ENCODE results near the gene ABHD12. TPM values are rescaled to one million over a fixed set of nuclear protein-coding genes. Genes with fewer than 3 reads are reported as not detected.
A peak's percentile ranks its signal among the peaks of the same experiment; 100 is the strongest.

The ABHD12 gene
- total and polyA plus RNA-seq, 2 donors (not counting 3 experiments of a cell fraction or from before 2014, with no cell fraction given): 19.2 to 36.0 TPM

GRCh38 chr20:25389401-25389857 is 1.2 kb downstream of the ABHD12 start:
- H3K9me1 ChIP-seq (replicated peaks; ENCODE audit: control insufficient read depth, extremely low read depth, insufficient read depth, low read length): no peaks in the 10 kb centered on the region
- ChIA-PET CTCF (no interaction called here), POLR2A (no interaction called here)
- peaks cover 25% of the 10 kb centered on the region for H3K79me2 ChIP-seq (ENCODE audit: control insufficient read depth, insufficient read depth, low read length)
- intact Hi-C loops (cut with micrococcal nuclease): no loop called here
- H2AFZ ChIP-seq (ENCODE audit: low read depth, low read length): peak overlapping the region; percentile 80
- BruUV-seq (replicated peaks): TSS peak; percentile 18
- peak overlapping the region; percentile 72 for H3K27ac ChIP-seq (ENCODE audit: insufficient read depth, low read depth, low read length)
- dilution Hi-C loops (cut with MboI; ENCODE audit: extremely low pct_ligation_motif_present, low sequenced_read_pairs): no loop called here
- H3K4me3 ChIP-seq (replicated peaks in 1 of 3; ENCODE audit: insufficient read depth in 1 of 3, low read depth in 1 of 3, low read length in 3 of 3): peak overlapping the region; percentile 72 to 80 (median 77)
- H3K9me3 ChIP-seq (replicated peaks; ENCODE audit: control insufficient read depth, insufficient read depth, low read length): no peaks in the 10 kb centered on the region
- peak overlapping the region; percentile 77 for H3K9ac ChIP-seq (replicated peaks; ENCODE audit: extremely low read depth, insufficient read depth, low read length)
- peak; percentile 48 for DNase-seq (ENCODE audit: low read depth, low spot score)
- peaks cover 9% of the 10 kb centered on the region for H3K4me1 ChIP-seq (ENCODE audit: control insufficient read depth, extremely low read depth, insufficient read depth, low read length)
- H3K4me2 ChIP-seq (ENCODE audit: insufficient read depth, low read length): peak overlapping the region; percentile 75
- no peaks in the 10 kb centered on the region for H3K27me3 ChIP-seq (ENCODE audit: control insufficient read depth in 2 of 2, insufficient read depth in 2 of 2, low read length in 2 of 2)
- FAIRE-seq: peak; percentile 61
- H3K36me3 ChIP-seq (ENCODE audit: control insufficient read depth in 2 of 2, extremely low read depth in 1 of 2, insufficient read depth in 2 of 2, low read length in 2 of 2): peaks cover 0 to 2% of the 10 kb centered on the region in 2 experiments
- no peak for TF ChIP-seq POLR2AphosphoS5 (IDR thresholded peaks at IDR 0.05; ENCODE audit: insufficient read depth, low read depth, low read length)
- no peak for TF ChIP-seq GATA2 (IDR thresholded peaks at IDR 0.05; ENCODE audit: insufficient read depth, insufficient read length, low read depth, low read length)
- no peak for TF ChIP-seq FOS (IDR thresholded peaks at IDR 0.05; ENCODE audit: borderline replicate concordance, insufficient read depth, low read length)
- TF ChIP-seq EZH2 (IDR thresholded peaks at IDR 0.05; ENCODE audit: borderline replicate concordance, low read depth, low read length, severe bottlenecking): no peak
- no peak for TF ChIP-seq POLR2A (IDR thresholded peaks at IDR 0.05; ENCODE audit: low read depth, low read length)
- no peak for TF ChIP-seq JUN (IDR thresholded peaks at IDR 0.05; ENCODE audit: borderline replicate concordance, insufficient read depth, insufficient read length, low read depth)
- no peak for TF ChIP-seq MYC (IDR thresholded peaks at IDR 0.05; ENCODE audit: low read depth, low read length)
- TF ChIP-seq, protein P1, sequence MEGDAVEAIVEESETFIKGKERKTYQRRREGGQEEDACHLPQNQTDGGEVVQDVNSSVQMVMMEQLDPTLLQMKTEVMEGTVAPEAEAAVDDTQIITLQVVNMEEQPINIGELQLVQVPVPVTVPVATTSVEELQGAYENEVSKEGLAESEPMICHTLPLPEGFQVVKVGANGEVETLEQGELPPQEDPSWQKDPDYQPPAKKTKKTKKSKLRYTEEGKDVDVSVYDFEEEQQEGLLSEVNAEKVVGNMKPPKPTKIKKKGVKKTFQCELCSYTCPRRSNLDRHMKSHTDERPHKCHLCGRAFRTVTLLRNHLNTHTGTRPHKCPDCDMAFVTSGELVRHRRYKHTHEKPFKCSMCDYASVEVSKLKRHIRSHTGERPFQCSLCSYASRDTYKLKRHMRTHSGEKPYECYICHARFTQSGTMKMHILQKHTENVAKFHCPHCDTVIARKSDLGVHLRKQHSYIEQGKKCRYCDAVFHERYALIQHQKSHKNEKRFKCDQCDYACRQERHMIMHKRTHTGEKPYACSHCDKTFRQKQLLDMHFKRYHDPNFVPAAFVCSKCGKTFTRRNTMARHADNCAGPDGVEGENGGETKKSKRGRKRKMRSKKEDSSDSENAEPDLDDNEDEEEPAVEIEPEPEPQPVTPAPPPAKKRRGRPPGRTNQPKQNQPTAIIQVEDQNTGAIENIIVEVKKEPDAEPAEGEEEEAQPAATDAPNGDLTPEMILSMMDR (IDR thresholded peaks at IDR 0.05; ENCODE audit: extremely low read depth in 1 of 2, insufficient read depth in 1 of 2, low read depth in 1 of 2, low read length in 2 of 2): no peak
- TF ChIP-seq MAX (IDR thresholded peaks at IDR 0.05; ENCODE audit: insufficient read depth, insufficient read length): no peak
- H4K20me1 ChIP-seq (replicated peaks; ENCODE audit: control insufficient read depth, extremely low read depth, insufficient read depth, low read length): no peaks in the 10 kb centered on the region
